SK-N-SH treated with all-trans-retinoic acid at 6 μM for 48 hours (cell line): ENCODE data around the gene PCK1.

Source experiments
- ARNTL ChIP-seq: fragments of 450-650 bp; formaldehyde crosslinking; IDR thresholded peaks from 2 replicates; pipeline ENCODE4 v1.5.0; 2020; ENCODE audit warnings: low read depth, mild to moderate bottlenecking, moderate library complexity, borderline replicate concordance
- ISL1 ChIP-seq: fragments of 250-450 bp; sonication (Bioruptor Pico); IDR thresholded peaks from 2 replicates; pipeline ENCODE4 v2.1.2; 2022; ENCODE audit warnings: mild to moderate bottlenecking, moderate library complexity
- POU6F1 ChIP-seq: fragments of 250-450 bp; sonication (Bioruptor Pico); IDR thresholded peaks from 2 replicates; pipeline ENCODE4 v1.8.0; 2021; ENCODE audit warnings: low read depth, mild to moderate bottlenecking, moderate library complexity, borderline replicate concordance
- PPARA ChIP-seq: fragments of 250-450 bp; sonication (Bioruptor Pico); IDR thresholded peaks from 2 replicates; pipeline ENCODE4 v1.5.0; 2020; ENCODE audit warnings: mild to moderate bottlenecking, borderline replicate concordance
- TOX ChIP-seq: fragments of 250-450 bp; sonication (Bioruptor Pico); IDR thresholded peaks from 2 replicates; pipeline ENCODE4 v1.8.0; 2021; ENCODE audit warnings: mild to moderate bottlenecking, moderate library complexity, borderline replicate concordance
- ZC3H10 ChIP-seq: fragments of 250-450 bp; sonication (Bioruptor Pico); IDR thresholded peaks from 2 replicates; pipeline ENCODE4 v1.5.1; 2021; ENCODE audit warnings: mild to moderate bottlenecking, moderate library complexity
- ZFP3 ChIP-seq: fragments of 250-450 bp; sonication (Bioruptor Pico); IDR thresholded peaks from 2 replicates; pipeline ENCODE4 v1.5.0; 2020; ENCODE audit warnings: mild to moderate bottlenecking, moderate library complexity
- ZFP30 ChIP-seq: fragments of 450-650 bp; formaldehyde crosslinking; IDR thresholded peaks from 2 replicates; pipeline ENCODE4 v1.5.0; 2022; ENCODE audit warnings: mild to moderate bottlenecking, moderate library complexity
- TF ChIP-seq, protein P1 (sequence below): fragments of 250-450 bp; sonication (Bioruptor Pico); IDR thresholded peaks from 2 replicates; pipeline ENCODE4 v1.8.0; 2020; ENCODE audit warnings: mild to moderate bottlenecking, moderate library complexity, borderline replicate concordance

- TF ChIP-seq POU6F1 (CRISPR knock-in tag) (no peak), ZC3H10 (no peak), ZFP3 (no peak), ISL1 (CRISPR knock-in tag) (no peak), ZFP30 (CRISPR knock-in tag) (no peak), ARNTL (CRISPR knock-in tag) (no peak), PPARA (CRISPR knock-in tag) (no peak), TOX (CRISPR knock-in tag) (no peak)
- TF ChIP-seq, protein P1, sequence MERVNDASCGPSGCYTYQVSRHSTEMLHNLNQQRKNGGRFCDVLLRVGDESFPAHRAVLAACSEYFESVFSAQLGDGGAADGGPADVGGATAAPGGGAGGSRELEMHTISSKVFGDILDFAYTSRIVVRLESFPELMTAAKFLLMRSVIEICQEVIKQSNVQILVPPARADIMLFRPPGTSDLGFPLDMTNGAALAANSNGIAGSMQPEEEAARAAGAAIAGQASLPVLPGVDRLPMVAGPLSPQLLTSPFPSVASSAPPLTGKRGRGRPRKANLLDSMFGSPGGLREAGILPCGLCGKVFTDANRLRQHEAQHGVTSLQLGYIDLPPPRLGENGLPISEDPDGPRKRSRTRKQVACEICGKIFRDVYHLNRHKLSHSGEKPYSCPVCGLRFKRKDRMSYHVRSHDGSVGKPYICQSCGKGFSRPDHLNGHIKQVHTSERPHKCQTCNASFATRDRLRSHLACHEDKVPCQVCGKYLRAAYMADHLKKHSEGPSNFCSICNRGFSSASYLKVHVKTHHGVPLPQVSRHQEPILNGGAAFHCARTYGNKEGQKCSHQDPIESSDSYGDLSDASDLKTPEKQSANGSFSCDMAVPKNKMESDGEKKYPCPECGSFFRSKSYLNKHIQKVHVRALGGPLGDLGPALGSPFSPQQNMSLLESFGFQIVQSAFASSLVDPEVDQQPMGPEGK (CRISPR knock-in tag) = no peak
Observed at GRCh38 chr20:57539889-57540288, 21.0 kb upstream of the PCK1 start.
